Mesenchymal stem cell (in vitro differentiated cells and primary cell): Measurements from ENCODE around the gene NHLRC4.

Experiments
- DNase-seq: peaks from one replicate; pipeline ENCODE4 v3.0.0-alpha.2; 2013
- H2AFZ ChIP-seq: one replicate; pipeline ENCODE4 v1.6.1; 2013; ENCODE audit warnings: low read depth, mild to moderate bottlenecking, control low read depth, inconsistent platforms, low read length, moderate library complexity
- H2AK5ac ChIP-seq: 2 replicates; pipeline ENCODE4 v1.6.1; 2013; ENCODE audit warnings: low read length, moderate library complexity, mild to moderate bottlenecking, inconsistent platforms; ENCODE audit not compliant: severe bottlenecking
- H2BK120ac ChIP-seq: one replicate; pipeline ENCODE4 v1.6.1; 2013; ENCODE audit warnings: low read depth, mild to moderate bottlenecking, inconsistent platforms, low read length, moderate library complexity
- H2BK12ac ChIP-seq, 2 experiments: one replicate each; pipeline ENCODE4 v1.6.1; 2013; ENCODE audit warnings: inconsistent platforms in 2 of 2, low read length in 2 of 2, mild to moderate bottlenecking in 2 of 2, moderate library complexity in 2 of 2, control low read depth in 1 of 2
- H2BK15ac ChIP-seq: one replicate; pipeline ENCODE4 v1.6.1; 2013; ENCODE audit warnings: mild to moderate bottlenecking, low read depth, inconsistent platforms; ENCODE audit not compliant: poor library complexity, severe bottlenecking
- H2BK5ac ChIP-seq: 2 replicates; pipeline ENCODE4 v1.6.1; 2013; ENCODE audit warnings: low read depth, mild to moderate bottlenecking, low read length, control low read depth, inconsistent platforms; ENCODE audit not compliant: poor library complexity, severe bottlenecking
- H3K14ac ChIP-seq, 2 experiments: one replicate each; pipeline ENCODE4 v1.6.1; 2013; ENCODE audit warnings: inconsistent platforms in 2 of 2, low read length in 2 of 2, control low read depth in 1 of 2, mild to moderate bottlenecking in 1 of 2, moderate library complexity in 1 of 2
- H3K18ac ChIP-seq, 2 experiments: one replicate each; pipeline ENCODE4 v1.6.1; 2013; ENCODE audit warnings: inconsistent platforms in 2 of 2, low read length in 2 of 2, control low read depth in 1 of 2, low read depth in 1 of 2, mild to moderate bottlenecking in 1 of 2
- H3K23ac ChIP-seq, 2 experiments: one replicate each; pipeline ENCODE4 v1.6.1; 2013; ENCODE audit warnings: inconsistent platforms in 2 of 2, low read length in 2 of 2, mild to moderate bottlenecking in 2 of 2, moderate library complexity in 2 of 2, control low read depth in 1 of 2
- H3K27ac ChIP-seq: 2 replicates; pipeline ENCODE4 v1.5.1; 2013; ENCODE audit warnings: mild to moderate bottlenecking, moderate library complexity, low read length, control low read depth, inconsistent platforms; ENCODE audit not compliant: poor library complexity, severe bottlenecking
- H3K27me3 ChIP-seq, 2 experiments: 2 replicates each; pipeline versions ENCODE4 v1.6.1 to v1.7.0; 2013; ENCODE audit warnings: low read length in 2 of 2, mild to moderate bottlenecking in 2 of 2, moderate library complexity in 2 of 2, control low read depth in 1 of 2, inconsistent platforms in 1 of 2; ENCODE audit not compliant: control insufficient read depth in 1 of 2, insufficient read depth in 1 of 2
- H3K36me3 ChIP-seq, 2 experiments: 2 replicates each; pipeline versions ENCODE4 v1.6.1 to v1.7.0; 2013; ENCODE audit warnings: low read length in 2 of 2, control low read depth in 1 of 2, inconsistent platforms in 1 of 2, low read depth in 1 of 2, mild to moderate bottlenecking in 1 of 2; ENCODE audit not compliant: insufficient read depth in 2 of 2, control insufficient read depth in 1 of 2
- H3K4ac ChIP-seq, 2 experiments: one replicate each; pipeline ENCODE4 v1.6.1; 2013; ENCODE audit warnings: inconsistent platforms in 2 of 2, low read length in 2 of 2, mild to moderate bottlenecking in 2 of 2, moderate library complexity in 2 of 2, control low read depth in 1 of 2, low read depth in 1 of 2
- H3K4me1 ChIP-seq: 2 replicates; pipeline ENCODE4 v1.6.1; 2013; ENCODE audit warnings: low read depth, low read length, control low read depth; ENCODE audit not compliant: control insufficient read depth, insufficient read depth
- H3K4me2 ChIP-seq: 2 replicates; pipeline ENCODE4 v1.6.1; 2013; ENCODE audit warnings: low read length, mild to moderate bottlenecking, inconsistent platforms; ENCODE audit not compliant: poor library complexity, severe bottlenecking
- H3K4me3 ChIP-seq, 2 experiments: 2 replicates each; pipeline versions ENCODE4 v1.5.1 to v1.7.0; 2013; ENCODE audit warnings: low read length in 2 of 2, mild to moderate bottlenecking in 2 of 2, control low read depth in 1 of 2, low read depth in 1 of 2; ENCODE audit not compliant: insufficient read depth in 1 of 2
- H3K79me1 ChIP-seq: replicated peaks from 2 replicates; pipeline ENCODE4 v1.6.1; 2013; ENCODE audit warnings: mild to moderate bottlenecking, control low read depth, low read length, inconsistent platforms; ENCODE audit not compliant: poor library complexity, severe bottlenecking
- H3K9ac ChIP-seq: 2 replicates; pipeline ENCODE4 v1.7.0; 2013; ENCODE audit warnings: mild to moderate bottlenecking, low read length, moderate library complexity
- H3K9me3 ChIP-seq: 2 replicates; pipeline ENCODE4 v1.7.0; 2013; ENCODE audit warnings: mild to moderate bottlenecking, low read length; ENCODE audit not compliant: control insufficient read depth
- H4K8ac ChIP-seq: one replicate; pipeline ENCODE4 v1.6.1; 2013; ENCODE audit warnings: inconsistent platforms, mild to moderate bottlenecking, low read length, moderate library complexity
- H4K91ac ChIP-seq: one replicate; pipeline ENCODE4 v1.6.1; 2013; ENCODE audit warnings: mild to moderate bottlenecking, low read length, inconsistent platforms
- WGBS: methylation state at CpG from one replicate; pipeline ENCODE4 v1.1.7; 2013; ENCODE audit warnings: mixed read lengths; 5-methylcytosine and 5-hydroxymethylcytosine counted together

Gene NHLRC4

GRCh38 chr16:525520-526180, 41.2 kb upstream of the NHLRC4 start:
- peak overlapping the region; percentile 66 for H4K8ac ChIP-seq
- H3K4me3 ChIP-seq = peak overlapping the region in 1 of 2 experiments; percentile 93
- peak overlapping the region in 1 of 2 experiments; percentile 66 for H3K23ac ChIP-seq
- no peak overlapping the region for H2BK5ac ChIP-seq
- peak overlapping the region; percentile 37 for H3K27ac ChIP-seq
- H2BK120ac ChIP-seq = no peak overlapping the region
- peak overlapping the region in 1 of 2 experiments; percentile 80 for H3K14ac ChIP-seq
- peak overlapping the region; percentile 31 to 92 for H3K4ac ChIP-seq
- H3K4me1 ChIP-seq = peaks cover 50% of the 10 kb centered on the region
- H3K36me3 ChIP-seq = peaks cover 20 to 47% of the 10 kb centered on the region in 2 experiments
- peak overlapping the region; percentile 40 for H4K91ac ChIP-seq
- WGBS = 36% methylated on average over 13 of the region's 13 CpGs
- peak overlapping the region; percentile 12 for H2AK5ac ChIP-seq
- peak overlapping the region; percentile 70 for H3K4me2 ChIP-seq
- peak overlapping the region; percentile 94 for H3K9ac ChIP-seq
- H2BK15ac ChIP-seq = no peak overlapping the region
- H2BK12ac ChIP-seq = peak overlapping the region in 1 of 2 experiments; percentile 38
- no peak overlapping the region for H2AFZ ChIP-seq
- peaks cover 13% of the 10 kb centered on the region for H3K79me1 ChIP-seq
- no peaks in the 10 kb centered on the region for H3K9me3 ChIP-seq
- DNase-seq = peak; percentile 95
- H3K27me3 ChIP-seq = no peaks in the 10 kb centered on the region
- H3K18ac ChIP-seq = peak overlapping the region; percentile 33 to 98

GRCh38 chr16:526181-527014, 40.4 kb upstream of the NHLRC4 start:
- peak overlapping the region; percentile 8 for H2AFZ ChIP-seq
- peak overlapping the region; percentile 40 for H4K91ac ChIP-seq
- H3K4me1 ChIP-seq = peaks cover 53% of the 10 kb centered on the region
- peak overlapping the region; percentile 85 to 93 for H3K4me3 ChIP-seq
- H3K14ac ChIP-seq = peak overlapping the region in 1 of 2 experiments; percentile 90
- H2BK5ac ChIP-seq = peak overlapping the region; percentile 3
- H3K9me3 ChIP-seq = no peaks in the 10 kb centered on the region
- peak overlapping the region; percentile 40 to 98 for H3K18ac ChIP-seq
- H3K27me3 ChIP-seq = no peaks in the 10 kb centered on the region
- peak overlapping the region in 1 of 2 experiments; percentile 38 for H2BK12ac ChIP-seq
- 19% methylated on average over 26 of the region's 26 CpGs for WGBS
- H3K36me3 ChIP-seq = peaks cover 13 to 46% of the 10 kb centered on the region in 2 experiments
- peak overlapping the region; percentile 75 for H2BK120ac ChIP-seq
- peak overlapping the region in 1 of 2 experiments; percentile 84 for H3K23ac ChIP-seq
- no peak overlapping the region for H2AK5ac ChIP-seq
- H3K79me1 ChIP-seq = peaks cover 12% of the 10 kb centered on the region
- DNase-seq = peak; percentile 75
- peak overlapping the region; percentile 66 for H4K8ac ChIP-seq
- peak overlapping the region; percentile 84 to 92 for H3K4ac ChIP-seq
- H3K4me2 ChIP-seq = peak overlapping the region; percentile 70
- peak overlapping the region; percentile 94 for H3K9ac ChIP-seq
- H2BK15ac ChIP-seq = no peak overlapping the region
- H3K27ac ChIP-seq = peak overlapping the region; percentile 78

- peak; percentile 90 for DNase-seq
- H3K9me3 ChIP-seq = no peaks in the 10 kb centered on the region
- H2BK12ac ChIP-seq = peak within 1 kb of the TSS; percentile 74 to 79
- peak within 1 kb of the TSS; percentile 20 to 84 for H3K23ac ChIP-seq
- H2AFZ ChIP-seq = peak within 1 kb of the TSS; percentile 63
- peak within 1 kb of the TSS; percentile 86 for H4K8ac ChIP-seq
- peak within 1 kb of the TSS; percentile 92 for H3K4me2 ChIP-seq
- H3K14ac ChIP-seq = peak within 1 kb of the TSS in 1 of 2 experiments; percentile 94
- peak within 1 kb of the TSS; percentile 94 for H3K9ac ChIP-seq
- WGBS = under 1% methylated on average over 82 of the region's 129 CpGs
- H3K4me1 ChIP-seq = peaks cover 53% of the 10 kb centered on the region
- H2BK120ac ChIP-seq = peak within 1 kb of the TSS; percentile 93
- H3K27ac ChIP-seq = peak within 1 kb of the TSS; percentile 86
- H2BK15ac ChIP-seq = peak within 1 kb of the TSS; percentile 92
- H3K4me3 ChIP-seq = peak within 1 kb of the TSS; percentile 85 to 93
- H3K4ac ChIP-seq = peak within 1 kb of the TSS; percentile 84 to 92
- H3K79me1 ChIP-seq = peaks cover 9% of the 10 kb centered on the region
- no peak within 1 kb of the TSS for H2AK5ac ChIP-seq
- peak within 1 kb of the TSS; percentile 94 for H4K91ac ChIP-seq
- peaks cover 13 to 42% of the 10 kb centered on the region in 2 experiments for H3K36me3 ChIP-seq
- no peaks in the 10 kb centered on the region for H3K27me3 ChIP-seq
- H3K18ac ChIP-seq = peak within 1 kb of the TSS; percentile 94 to 98
- peak within 1 kb of the TSS; percentile 94 for H2BK5ac ChIP-seq
These were observed 39.5 kb upstream of the NHLRC4 start, which contains the start of gene CAPN15 for GRCh38 chr16:527015-527903. TSS of gene CAPN15 (plus strand) at chr16:527712. CDS start at chr16:546839, 19,127 bp downstream.
